ENCODE measurements around the gene TSSK1B. TPM values are rescaled to one million over a fixed set of nuclear protein-coding genes. Genes with fewer than 3 reads are reported as not detected.

TSSK1B gene, protein sequence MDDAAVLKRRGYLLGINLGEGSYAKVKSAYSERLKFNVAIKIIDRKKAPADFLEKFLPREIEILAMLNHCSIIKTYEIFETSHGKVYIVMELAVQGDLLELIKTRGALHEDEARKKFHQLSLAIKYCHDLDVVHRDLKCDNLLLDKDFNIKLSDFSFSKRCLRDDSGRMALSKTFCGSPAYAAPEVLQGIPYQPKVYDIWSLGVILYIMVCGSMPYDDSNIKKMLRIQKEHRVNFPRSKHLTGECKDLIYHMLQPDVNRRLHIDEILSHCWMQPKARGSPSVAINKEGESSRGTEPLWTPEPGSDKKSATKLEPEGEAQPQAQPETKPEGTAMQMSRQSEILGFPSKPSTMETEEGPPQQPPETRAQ
- total RNA-seq (ENCODE audit: low replicate concordance) = 0.12 and 0.23 TPM in 2 replicates

DNA sequence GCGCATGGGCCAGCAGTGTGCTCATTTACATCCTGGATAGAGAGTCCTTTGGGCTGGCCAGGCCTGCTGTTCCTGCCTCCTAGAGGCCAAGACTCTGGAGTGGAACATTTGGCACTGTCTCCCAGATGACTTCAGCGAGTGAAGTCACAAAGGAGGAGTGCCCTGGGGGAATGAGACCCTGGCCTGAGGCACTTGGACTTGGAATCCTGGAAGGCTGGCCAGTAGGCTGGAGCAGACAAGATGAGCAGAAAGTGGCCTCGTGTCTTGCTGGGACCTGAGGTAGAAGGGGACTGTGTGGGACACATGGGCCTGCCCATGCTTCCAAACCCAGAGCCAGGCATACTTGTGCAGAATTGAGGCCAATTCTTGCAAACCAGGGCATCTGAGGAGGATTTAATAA lies at the start of gene TSSK1B:
TSSK1B (minus strand) TSS at position 101 of the 400 bp plus-strand sequence. CDS start 150 bp downstream, outside the sequence.

Other genes with a start within 250 kb of the TSSK1B start
- gene MCC, start 53.5 kb upstream of the TSSK1B start, total RNA-seq (ENCODE audit: low replicate concordance) = 96.2 and 102 TPM in 2 replicates
- 13.7 and 20.1 TPM in 2 replicates for gene YTHDC2, start 78.7 kb upstream of the TSSK1B start, total RNA-seq (ENCODE audit: low replicate concordance)